K562 (cell line): ENCODE measurements around the gene FLAD1. TPM values are rescaled to one million over a fixed set of nuclear protein-coding genes. Genes with fewer than 3 reads are reported as not detected.
A peak's percentile ranks its signal among the peaks of the same experiment; 100 is the strongest.

Experiments
- DEAF1 ChIP-seq: fragments of 450-650 bp; formaldehyde crosslinking; IDR thresholded peaks from 2 replicates; pipeline ENCODE4 v1.4.0; 2020; ENCODE audit warnings: mild to moderate bottlenecking, moderate library complexity
- E2F6 ChIP-seq, 2 experiments: IDR thresholded peaks; 2 replicates each; pipeline ENCODE4 v1.6.1; 2011; ENCODE audit warnings: borderline replicate concordance in 1 of 2, control low read depth in 1 of 2, low read depth in 1 of 2, low read length in 1 of 2, mild to moderate bottlenecking in 1 of 2, mixed read lengths in 1 of 2, moderate library complexity in 1 of 2; ENCODE audit not compliant: insufficient read depth in 1 of 2, insufficient read length in 1 of 2, poor library complexity in 1 of 2, severe bottlenecking in 1 of 2; ENCODE audit errors: extremely low read depth in 1 of 2
- ETV1 ChIP-seq: fragments of 450-650 bp; conservative IDR thresholded peaks from 2 replicates; pipeline ENCODE4 v1.6.1; 2016; ENCODE audit warnings: missing genetic modification characterization, control low read depth, low read depth, missing compliant biosample characterization
- ETV5 ChIP-seq: sonication (generic); formaldehyde crosslinking; IDR thresholded peaks from 2 replicates; pipeline ENCODE4 v1.4.0; 2020; ENCODE audit warnings: low read depth, mild to moderate bottlenecking, missing genetic modification reagents
- GABPB2 ChIP-seq: fragments of 250-450 bp; sonication (Bioruptor Pico); conservative IDR thresholded peaks from 2 replicates; pipeline ENCODE4 v1.5.1; 2021; ENCODE audit warnings: mild to moderate bottlenecking
- HNRNPUL1 ChIP-seq: fragments of 200-400 bp; formaldehyde crosslinking; IDR thresholded peaks from 2 replicates; pipeline ENCODE4 v1.6.1; 2017; ENCODE audit warnings: low read length
- KLF13 ChIP-seq: fragments of 450-650 bp; IDR thresholded peaks from 2 replicates; pipeline ENCODE4 v1.6.1; 2016; ENCODE audit warnings: missing genetic modification characterization, low read depth, mild to moderate bottlenecking, missing compliant biosample characterization, moderate library complexity, borderline replicate concordance
- SMAD1 ChIP-seq: fragments of 150-350 bp; IDR thresholded peaks from 2 replicates; pipeline ENCODE4 v1.6.1; 2014; ENCODE audit warnings: low read length, low read depth; ENCODE audit not compliant: partially characterized antibody
- SMARCA4 ChIP-seq: fragments of 450-650 bp; IDR thresholded peaks from 2 replicates; pipeline ENCODE4 v1.6.1; 2016
- TEAD2 ChIP-seq: fragments of 450-650 bp; IDR thresholded peaks from 2 replicates; pipeline ENCODE4 v1.6.1; 2016; ENCODE audit warnings: missing genetic modification characterization, control low read depth, missing compliant biosample characterization
- WHSC1 ChIP-seq: IDR thresholded peaks from one replicate; pipeline ENCODE4 v1.6.1; 2012; ENCODE audit warnings: low read length, control low read depth, inconsistent platforms
- ZBTB40 ChIP-seq, 2 experiments: fragments of 450-650 bp in 1 of 2; sonication (generic) in 1 of 2; formaldehyde crosslinking in 1 of 2; IDR thresholded peaks; 2 replicates each; pipeline versions ENCODE4 v1.7.1 to v1.9.0; 2016 to 2022; ENCODE audit warnings: inconsistent platforms in 1 of 2, mild to moderate bottlenecking in 1 of 2, missing genetic modification reagents in 1 of 2
- ZNF324 ChIP-seq: fragments of 250-450 bp; sonication (Bioruptor Pico); IDR thresholded peaks from 2 replicates; pipeline ENCODE4 v1.4.0; 2020; ENCODE audit warnings: mild to moderate bottlenecking
- ZNF583 ChIP-seq: fragments of 250-450 bp; sonication (Bioruptor Pico); IDR thresholded peaks from 2 replicates; pipeline ENCODE4 v1.4.0; 2020
- ZNF77 ChIP-seq: fragments of 250-450 bp; sonication (Bioruptor Pico); IDR thresholded peaks from 2 replicates; pipeline ENCODE4 v1.5.0; 2020
- ZSCAN29 ChIP-seq: fragments of 450-650 bp; IDR thresholded peaks from 2 replicates; pipeline ENCODE4 v1.6.1; 2017
- polyA plus RNA-seq, 8 experiments: library from polyadenylated mRNA; depleted of rRNA in 4 of 8; stranded (reverse) in 5 of 8; unstranded in 3 of 8; fragments of >200 nt; fragmentation: Nextera tagmentation in 2 of 8; fragmentation: Illumina TruSeq in 1 of 8; extraction: Ambion mirVana in 2 of 8; extraction: Trizol in 1 of 8; gene quantifications; 2 replicates each; pipeline versions ENCODE4 v1.2.1 to v1.2.3, GENCODE V29; 2011 to 2014; ENCODE audit warnings: inconsistent platforms in 1 of 8, missing spikeins in 1 of 8
- total RNA-seq, 7 experiments: library from RNA; depleted of rRNA in 6 of 7; stranded (reverse); fragments of >200 nt in 6 of 7; fragmentation: Illumina TruSeq in 2 of 7; extraction: Trizol in 2 of 7; gene quantifications; 2 replicates each; pipeline versions ENCODE4 v1.2.1 to v1.2.3, GENCODE V29; 2011 to 2021; ENCODE audit warnings: low replicate concordance in 1 of 7

Gene FLAD1
- total and polyA plus RNA-seq, 9 of the 15 experiments (the other 6 are each of a cell fraction or from before 2014, with no cell fraction given), result 24.9 to 85.8 (median 67.0) TPM

GRCh38 chr1:154973344-154974101 lies 9.6 kb upstream of the FLAD1 start (continued):
- TF ChIP-seq ZBTB40 (IDR thresholded peaks at IDR 0.05) (no peak), ZBTB40 (CRISPR knock-in tag; IDR thresholded peaks at IDR 0.05) (no peak), ZNF324 (CRISPR knock-in tag) (no peak), ETV5 (CRISPR knock-in tag) (no peak), DEAF1 (CRISPR knock-in tag) (no peak), E2F6 (IDR thresholded peaks at IDR 0.05; ENCODE audit: borderline replicate concordance in 1 of 2, extremely low read depth in 1 of 2, insufficient read depth in 1 of 2, insufficient read length in 1 of 2, low read depth in 1 of 2, low read length in 1 of 2, poor library complexity in 1 of 2, severe bottlenecking in 1 of 2) (no peak), HNRNPUL1 (no peak), GABPB2 (CRISPR knock-in tag) (no peak), ETV1 (tag) (no peak), WHSC1 (no peak), KLF13 (peak; percentile 99), ZNF583 (no peak), ZNF77 (CRISPR knock-in tag) (no peak), SMAD1 (no peak), TEAD2 (no peak), SMARCA4 (peak; percentile 83), ZSCAN29 (peak; percentile 97)
